ENCODE measurements around the gene DEPP1.

Gene DEPP1

DNA sequence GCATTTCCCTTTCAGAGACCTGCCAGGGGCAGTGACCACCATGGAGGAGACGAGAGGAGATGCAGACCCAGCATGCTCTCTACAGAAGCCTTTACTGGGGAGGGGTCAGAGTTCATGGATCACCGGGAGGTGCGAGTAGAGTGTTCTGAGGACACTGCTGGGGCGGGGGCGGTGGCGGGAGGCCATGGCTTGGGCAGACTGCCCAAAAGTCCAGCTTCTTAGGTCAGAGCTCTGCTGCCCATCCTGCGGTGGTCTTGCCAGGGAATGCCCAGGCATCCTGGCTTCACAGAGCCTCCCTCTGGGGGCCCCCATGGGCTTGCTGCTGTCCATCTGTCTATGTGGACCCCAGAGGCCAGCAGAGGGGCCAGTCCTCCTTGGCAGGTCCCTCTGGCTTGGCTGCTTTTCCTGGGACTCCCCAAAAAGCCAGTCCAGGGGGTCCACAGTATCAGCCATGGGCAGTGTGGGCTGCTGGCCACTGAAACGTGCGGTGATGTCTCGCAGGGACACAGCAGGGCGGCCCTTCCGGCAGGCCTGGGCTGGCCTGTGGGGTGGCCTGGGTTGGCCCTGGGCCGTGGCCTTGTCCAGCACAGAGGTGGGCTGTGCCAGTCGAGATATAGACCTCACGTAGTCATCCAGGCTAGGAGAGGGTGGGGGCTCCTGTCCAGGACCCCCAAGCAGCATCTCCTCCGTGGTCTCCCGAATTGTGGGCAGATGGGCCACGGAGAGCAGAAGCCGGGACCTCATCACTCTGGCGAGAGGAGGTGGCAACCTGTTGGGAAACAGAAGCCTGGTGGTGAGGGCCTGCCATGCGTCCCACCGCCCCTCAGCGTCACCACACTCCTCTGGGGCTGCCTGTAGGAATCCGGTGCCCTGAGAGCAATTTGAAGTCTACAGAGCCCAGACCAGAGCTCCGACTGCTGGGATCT lies 1.1 kb downstream of the DEPP1 start:
- TF ChIP-seq CTCF (IDR thresholded peaks at IDR 0.05) = no peak
- no peak for TF ChIP-seq ZFX (IDR thresholded peaks at IDR 0.05; ENCODE audit: borderline replicate concordance)
- no peak overlapping the region for H3K27ac ChIP-seq

- H3K27ac ChIP-seq = no peak overlapping the region
- TF ChIP-seq ZFX (IDR thresholded peaks at IDR 0.05; ENCODE audit: borderline replicate concordance) (no peak), CTCF (IDR thresholded peaks at IDR 0.05) (no peak)
Observed at GRCh38 chr10:44976352-44977198, 2.0 kb downstream of the DEPP1 start.

GRCh38 chr10:44975431-44976331 lies 2.9 kb downstream of the DEPP1 start:
- TF ChIP-seq CTCF (IDR thresholded peaks at IDR 0.05) (no peak), ZFX (IDR thresholded peaks at IDR 0.05; ENCODE audit: borderline replicate concordance) (no peak)
- no peak overlapping the region for H3K27ac ChIP-seq

DNA sequence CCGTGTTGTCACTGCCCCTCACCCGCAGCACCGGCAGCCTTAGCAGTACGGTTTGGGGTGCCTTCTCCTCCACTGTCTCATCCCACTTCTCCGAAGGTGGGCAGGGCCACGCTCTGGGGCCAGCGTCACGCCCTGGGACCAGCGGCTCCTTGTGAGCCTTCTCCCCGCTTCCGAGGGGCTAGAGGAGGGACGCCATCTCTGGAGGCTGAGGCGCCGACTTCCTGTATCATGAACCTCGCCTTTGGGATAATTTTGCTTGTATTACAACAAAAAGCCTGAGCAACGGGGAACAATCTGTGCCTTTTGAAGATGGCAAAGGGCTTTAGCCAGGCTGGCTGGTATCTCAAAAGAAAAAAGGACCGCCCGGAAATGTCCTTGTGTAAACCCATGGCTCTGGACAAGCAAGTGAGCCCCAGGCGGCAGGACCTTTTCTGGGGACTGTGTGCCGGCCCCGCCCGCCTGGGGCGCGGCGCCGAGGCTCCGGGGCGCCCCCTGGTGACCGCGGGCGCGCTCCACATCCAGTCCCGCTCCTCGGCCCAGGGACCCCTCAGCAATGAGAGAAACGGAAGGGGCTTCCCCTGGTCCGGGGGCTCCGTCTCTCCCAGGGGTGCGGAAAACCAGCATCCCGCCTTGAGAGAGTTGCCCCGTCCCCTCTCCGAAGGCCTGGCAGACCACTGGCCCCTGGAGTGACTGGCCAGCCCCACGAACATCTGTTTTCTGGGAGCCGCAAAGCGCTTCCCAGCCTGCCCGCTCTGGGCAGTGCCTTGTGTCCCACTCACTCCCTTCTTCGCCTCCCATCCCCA lies 3.8 kb downstream of the DEPP1 start:
- no peak for TF ChIP-seq ZFX (IDR thresholded peaks at IDR 0.05; ENCODE audit: borderline replicate concordance)
- TF ChIP-seq CTCF (IDR thresholded peaks at IDR 0.05) = peak; percentile 97
- no peak overlapping the region for H3K27ac ChIP-seq

- no peak overlapping the region for H3K27ac ChIP-seq
- no peak for TF ChIP-seq ZFX (IDR thresholded peaks at IDR 0.05; ENCODE audit: borderline replicate concordance)
- TF ChIP-seq CTCF (IDR thresholded peaks at IDR 0.05) = no peak
Observed at GRCh38 chr10:44974082-44974627, 4.5 kb downstream of the DEPP1 start.

Data from 22Rv1 (cell line).